ENCODE measurements around the gene SLX4. TPM values are rescaled to one million over a fixed set of nuclear protein-coding genes. Genes with fewer than 3 reads are reported as not detected.

SLX4 gene
- total RNA-seq, 1 experiment from 2014 or later, result 15.5 TPM

DNA sequence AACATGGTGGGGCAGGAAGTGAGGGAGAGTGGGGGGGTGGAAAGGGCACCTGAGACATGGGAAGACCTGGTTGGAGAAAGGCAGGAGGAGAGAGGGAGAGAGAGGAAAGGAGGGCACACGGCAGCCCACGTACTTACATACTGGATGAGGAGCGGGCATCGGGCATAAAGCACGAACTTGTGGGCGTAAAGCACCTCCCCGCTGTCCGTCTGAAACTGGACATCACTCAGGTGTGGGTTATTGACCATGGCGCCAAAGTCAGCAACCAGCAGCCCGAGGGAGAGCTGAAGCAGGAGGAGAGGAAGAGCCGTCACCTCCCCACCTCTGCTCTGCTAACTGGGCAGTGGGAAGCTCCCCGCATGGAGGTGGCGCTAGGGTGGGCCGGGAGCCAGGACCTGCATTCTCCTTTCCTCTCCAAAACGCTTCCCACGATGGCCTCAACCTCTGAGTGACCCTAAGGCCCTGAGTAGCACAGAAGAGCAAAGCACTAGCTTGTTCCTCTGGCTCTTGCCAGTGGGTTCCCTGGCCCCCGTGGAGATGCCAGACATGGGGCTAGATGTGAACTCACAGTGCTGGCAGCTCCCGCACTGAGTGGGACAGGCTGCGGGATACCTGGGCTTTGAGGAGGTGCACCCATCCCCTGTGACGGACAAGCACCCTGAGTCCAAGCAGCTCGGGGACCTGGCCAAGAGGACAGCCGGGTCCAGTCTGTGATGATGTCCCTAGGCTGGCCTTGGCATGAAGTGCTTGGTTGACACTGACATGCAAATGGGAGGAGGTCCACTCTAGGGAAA, 16.9 kb downstream of the SLX4 start:
- no TSS peak for BruUV-seq (replicated peaks)
- ChIA-PET CTCF (no interaction called here), POLR2A (no interaction called here)
- H3K27me3 ChIP-seq (ENCODE audit: control insufficient read depth, insufficient read depth, low read length), result no peaks in the 10 kb centered on the region
- ATAC-seq (no peak), DNase-seq (ENCODE audit: low read depth, low spot score) (no peak)
- H3K9me3 ChIP-seq (ENCODE audit: control insufficient read depth, insufficient read depth, low read depth, low read length), result no peaks in the 10 kb centered on the region
- intact Hi-C loops (cut with micrococcal nuclease; ENCODE audit: unreplicated experiment), result no loop called here
- no peak for TF ChIP-seq POLR2AphosphoS5 (IDR thresholded peaks at IDR 0.05; ENCODE audit: low read depth, low read length)
- no peak for TF ChIP-seq CTCF (IDR thresholded peaks at IDR 0.05)
- TF ChIP-seq TCF7L2 (IDR thresholded peaks at IDR 0.05; ENCODE audit: low read depth, low read length), result no peak
- TF ChIP-seq, protein P1, sequence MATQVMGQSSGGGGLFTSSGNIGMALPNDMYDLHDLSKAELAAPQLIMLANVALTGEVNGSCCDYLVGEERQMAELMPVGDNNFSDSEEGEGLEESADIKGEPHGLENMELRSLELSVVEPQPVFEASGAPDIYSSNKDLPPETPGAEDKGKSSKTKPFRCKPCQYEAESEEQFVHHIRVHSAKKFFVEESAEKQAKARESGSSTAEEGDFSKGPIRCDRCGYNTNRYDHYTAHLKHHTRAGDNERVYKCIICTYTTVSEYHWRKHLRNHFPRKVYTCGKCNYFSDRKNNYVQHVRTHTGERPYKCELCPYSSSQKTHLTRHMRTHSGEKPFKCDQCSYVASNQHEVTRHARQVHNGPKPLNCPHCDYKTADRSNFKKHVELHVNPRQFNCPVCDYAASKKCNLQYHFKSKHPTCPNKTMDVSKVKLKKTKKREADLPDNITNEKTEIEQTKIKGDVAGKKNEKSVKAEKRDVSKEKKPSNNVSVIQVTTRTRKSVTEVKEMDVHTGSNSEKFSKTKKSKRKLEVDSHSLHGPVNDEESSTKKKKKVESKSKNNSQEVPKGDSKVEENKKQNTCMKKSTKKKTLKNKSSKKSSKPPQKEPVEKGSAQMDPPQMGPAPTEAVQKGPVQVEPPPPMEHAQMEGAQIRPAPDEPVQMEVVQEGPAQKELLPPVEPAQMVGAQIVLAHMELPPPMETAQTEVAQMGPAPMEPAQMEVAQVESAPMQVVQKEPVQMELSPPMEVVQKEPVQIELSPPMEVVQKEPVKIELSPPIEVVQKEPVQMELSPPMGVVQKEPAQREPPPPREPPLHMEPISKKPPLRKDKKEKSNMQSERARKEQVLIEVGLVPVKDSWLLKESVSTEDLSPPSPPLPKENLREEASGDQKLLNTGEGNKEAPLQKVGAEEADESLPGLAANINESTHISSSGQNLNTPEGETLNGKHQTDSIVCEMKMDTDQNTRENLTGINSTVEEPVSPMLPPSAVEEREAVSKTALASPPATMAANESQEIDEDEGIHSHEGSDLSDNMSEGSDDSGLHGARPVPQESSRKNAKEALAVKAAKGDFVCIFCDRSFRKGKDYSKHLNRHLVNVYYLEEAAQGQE (IDR thresholded peaks at IDR 0.05; ENCODE audit: insufficient read depth in 1 of 2, low read depth in 2 of 2, low read length in 1 of 2), result no peak
- no peak for TF ChIP-seq SIN3A (IDR thresholded peaks at IDR 0.05; ENCODE audit: borderline replicate concordance, insufficient read depth, low read depth, low read length)
- no peak overlapping the region for H3K27ac ChIP-seq (ENCODE audit: low read length)
- in situ Hi-C loops (cut with HindIII; ENCODE audit: low pct_unique_long_range_greater_than_20kb, low sequenced_read_pairs), result no loop called here
- no peaks in the 10 kb centered on the region for H3K36me3 ChIP-seq (ENCODE audit: control insufficient read depth, insufficient read depth, low read length)
- no peak overlapping the region for H3K4me3 ChIP-seq (ENCODE audit: low read depth in 2 of 2, low read length in 2 of 2)
- H3K4me1 ChIP-seq (ENCODE audit: control insufficient read depth, insufficient read depth, low read length), result no peaks in the 10 kb centered on the region

GRCh38 chr16:3592559-3592958, 18.8 kb downstream of the SLX4 start:
- Histone ChIP-seq H3K4me3 (ENCODE audit: low read depth in 2 of 2, low read length in 2 of 2) (no peak overlapping the region), H3K27me3 (ENCODE audit: control insufficient read depth, insufficient read depth, low read length) (no peaks in the 10 kb centered on the region), H3K27ac (ENCODE audit: low read length) (no peak overlapping the region), H3K36me3 (ENCODE audit: control insufficient read depth, insufficient read depth, low read length) (no peaks in the 10 kb centered on the region), H3K4me1 (ENCODE audit: control insufficient read depth, insufficient read depth, low read length) (no peaks in the 10 kb centered on the region), H3K9me3 (ENCODE audit: control insufficient read depth, insufficient read depth, low read depth, low read length) (no peaks in the 10 kb centered on the region)
- POLR2A ChIA-PET, result no interaction called here
- BruUV-seq (replicated peaks), result no TSS peak
- CTCF ChIA-PET, result no interaction called here
- ATAC-seq, result no peak
- no peak for DNase-seq (ENCODE audit: low read depth, low spot score)
- in situ Hi-C loops (cut with HindIII; ENCODE audit: low pct_unique_long_range_greater_than_20kb, low sequenced_read_pairs), result no loop called here
- intact Hi-C loops (cut with micrococcal nuclease; ENCODE audit: unreplicated experiment), result no loop called here
- TF ChIP-seq TCF7L2 (IDR thresholded peaks at IDR 0.05; ENCODE audit: low read depth, low read length), result no peak
- TF ChIP-seq, protein P1 (IDR thresholded peaks at IDR 0.05; ENCODE audit: insufficient read depth in 1 of 2, low read depth in 2 of 2, low read length in 1 of 2), result no peak
- TF ChIP-seq SIN3A (IDR thresholded peaks at IDR 0.05; ENCODE audit: borderline replicate concordance, insufficient read depth, low read depth, low read length), result no peak
- TF ChIP-seq CTCF (IDR thresholded peaks at IDR 0.05), result no peak
- TF ChIP-seq POLR2AphosphoS5 (IDR thresholded peaks at IDR 0.05; ENCODE audit: low read depth, low read length), result no peak
